HL-60 (cell line): ENCODE measurements around the gene ITGB3BP.

Experiments used
- GABPA ChIP-seq: IDR thresholded peaks from 2 replicates; pipeline ENCODE4 v1.6.1; 2012; ENCODE audit warnings: low read depth
- POLR2AphosphoS5 ChIP-seq: IDR thresholded peaks from 2 replicates; pipeline ENCODE4 v1.6.1; 2012; ENCODE audit warnings: low read depth
- SPI1 ChIP-seq: IDR thresholded peaks from 2 replicates; pipeline ENCODE4 v1.6.1; 2012; ENCODE audit warnings: low read depth, mild to moderate bottlenecking, borderline replicate concordance
- TF ChIP-seq, protein P1 (sequence below): IDR thresholded peaks from 2 replicates; pipeline ENCODE4 v1.6.1; 2012; ENCODE audit warnings: low read depth; ENCODE audit not compliant: insufficient replicate concordance
- TF ChIP-seq, protein P2 (sequence below): IDR thresholded peaks from one replicate; pipeline ENCODE4 v1.5.1; 2011; ENCODE audit warnings: low read length, control low read depth, inconsistent platforms; ENCODE audit not compliant: insufficient read depth

DNA sequence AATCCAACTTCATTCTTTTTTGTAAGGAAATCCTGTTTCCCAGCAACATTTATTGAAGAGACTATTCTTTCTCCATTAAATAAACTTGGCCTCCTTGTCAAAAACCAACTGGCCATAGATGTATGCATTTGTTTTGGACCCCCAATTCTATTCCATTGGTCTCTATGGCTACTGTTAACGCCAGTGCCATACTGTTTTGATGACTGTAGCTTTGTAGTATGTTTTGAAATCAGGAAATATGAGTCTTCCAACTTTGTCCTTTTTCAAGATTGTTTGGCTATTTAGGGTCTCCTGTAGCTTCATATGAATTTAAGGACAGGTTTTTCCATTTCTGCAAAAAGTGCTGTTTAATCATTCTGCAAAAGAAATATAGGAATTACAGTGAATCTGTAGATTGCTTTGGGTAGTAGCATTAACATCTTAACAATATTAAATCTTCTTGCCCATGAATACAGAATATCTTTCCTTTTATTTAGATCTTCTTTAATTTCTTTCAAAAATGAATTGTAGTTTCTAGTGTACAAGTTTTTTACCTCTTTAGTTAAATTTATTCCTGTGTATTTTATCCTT, 61.3 kb downstream of the ITGB3BP start:
- TF ChIP-seq, protein P1, sequence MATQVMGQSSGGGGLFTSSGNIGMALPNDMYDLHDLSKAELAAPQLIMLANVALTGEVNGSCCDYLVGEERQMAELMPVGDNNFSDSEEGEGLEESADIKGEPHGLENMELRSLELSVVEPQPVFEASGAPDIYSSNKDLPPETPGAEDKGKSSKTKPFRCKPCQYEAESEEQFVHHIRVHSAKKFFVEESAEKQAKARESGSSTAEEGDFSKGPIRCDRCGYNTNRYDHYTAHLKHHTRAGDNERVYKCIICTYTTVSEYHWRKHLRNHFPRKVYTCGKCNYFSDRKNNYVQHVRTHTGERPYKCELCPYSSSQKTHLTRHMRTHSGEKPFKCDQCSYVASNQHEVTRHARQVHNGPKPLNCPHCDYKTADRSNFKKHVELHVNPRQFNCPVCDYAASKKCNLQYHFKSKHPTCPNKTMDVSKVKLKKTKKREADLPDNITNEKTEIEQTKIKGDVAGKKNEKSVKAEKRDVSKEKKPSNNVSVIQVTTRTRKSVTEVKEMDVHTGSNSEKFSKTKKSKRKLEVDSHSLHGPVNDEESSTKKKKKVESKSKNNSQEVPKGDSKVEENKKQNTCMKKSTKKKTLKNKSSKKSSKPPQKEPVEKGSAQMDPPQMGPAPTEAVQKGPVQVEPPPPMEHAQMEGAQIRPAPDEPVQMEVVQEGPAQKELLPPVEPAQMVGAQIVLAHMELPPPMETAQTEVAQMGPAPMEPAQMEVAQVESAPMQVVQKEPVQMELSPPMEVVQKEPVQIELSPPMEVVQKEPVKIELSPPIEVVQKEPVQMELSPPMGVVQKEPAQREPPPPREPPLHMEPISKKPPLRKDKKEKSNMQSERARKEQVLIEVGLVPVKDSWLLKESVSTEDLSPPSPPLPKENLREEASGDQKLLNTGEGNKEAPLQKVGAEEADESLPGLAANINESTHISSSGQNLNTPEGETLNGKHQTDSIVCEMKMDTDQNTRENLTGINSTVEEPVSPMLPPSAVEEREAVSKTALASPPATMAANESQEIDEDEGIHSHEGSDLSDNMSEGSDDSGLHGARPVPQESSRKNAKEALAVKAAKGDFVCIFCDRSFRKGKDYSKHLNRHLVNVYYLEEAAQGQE: no peak
- TF ChIP-seq, protein P2, sequence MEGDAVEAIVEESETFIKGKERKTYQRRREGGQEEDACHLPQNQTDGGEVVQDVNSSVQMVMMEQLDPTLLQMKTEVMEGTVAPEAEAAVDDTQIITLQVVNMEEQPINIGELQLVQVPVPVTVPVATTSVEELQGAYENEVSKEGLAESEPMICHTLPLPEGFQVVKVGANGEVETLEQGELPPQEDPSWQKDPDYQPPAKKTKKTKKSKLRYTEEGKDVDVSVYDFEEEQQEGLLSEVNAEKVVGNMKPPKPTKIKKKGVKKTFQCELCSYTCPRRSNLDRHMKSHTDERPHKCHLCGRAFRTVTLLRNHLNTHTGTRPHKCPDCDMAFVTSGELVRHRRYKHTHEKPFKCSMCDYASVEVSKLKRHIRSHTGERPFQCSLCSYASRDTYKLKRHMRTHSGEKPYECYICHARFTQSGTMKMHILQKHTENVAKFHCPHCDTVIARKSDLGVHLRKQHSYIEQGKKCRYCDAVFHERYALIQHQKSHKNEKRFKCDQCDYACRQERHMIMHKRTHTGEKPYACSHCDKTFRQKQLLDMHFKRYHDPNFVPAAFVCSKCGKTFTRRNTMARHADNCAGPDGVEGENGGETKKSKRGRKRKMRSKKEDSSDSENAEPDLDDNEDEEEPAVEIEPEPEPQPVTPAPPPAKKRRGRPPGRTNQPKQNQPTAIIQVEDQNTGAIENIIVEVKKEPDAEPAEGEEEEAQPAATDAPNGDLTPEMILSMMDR: no peak
- TF ChIP-seq GABPA (no peak), POLR2AphosphoS5 (no peak), SPI1 (no peak)
